Small intestine (tissue), 16 donors: ENCODE results near the gene PDLIM7. TPM values are rescaled to one million over a fixed set of nuclear protein-coding genes. Genes with fewer than 3 reads are reported as not detected.
A peak's percentile ranks its signal among the peaks of the same experiment; 100 is the strongest.

ENCODE experiments used
- DNase-seq, 2 donors: peaks; one replicate each; pipeline versions ENCODE4 v3.0.0 to v3.0.0-alpha.2; 2013
- FAIRE-seq: peaks from 2 replicates; lab custom pipeline; 2012; peaks lifted over from hg19 to GRCh38; lab: Jason Lieb, UNC
- H3K27ac ChIP-seq, 3 donors: one replicate each; pipeline ENCODE4 v1.5.1; 2013; ENCODE audit warnings: low read length in 2 of 3, mild to moderate bottlenecking in 2 of 3, control low read depth in 1 of 3, inconsistent platforms in 1 of 3, low read depth in 1 of 3, moderate library complexity in 1 of 3
- H3K27me3 ChIP-seq, 3 donors: one replicate each; pipeline ENCODE4 v1.6.1; 2013; ENCODE audit warnings: low read length in 3 of 3, inconsistent platforms in 1 of 3; ENCODE audit not compliant: control insufficient read depth in 3 of 3, insufficient read depth in 3 of 3
- H3K36me3 ChIP-seq, 3 donors: one replicate each; pipeline ENCODE4 v1.6.1; 2013; ENCODE audit warnings: low read length in 3 of 3, inconsistent platforms in 1 of 3, low read depth in 1 of 3, mild to moderate bottlenecking in 1 of 3, moderate library complexity in 1 of 3; ENCODE audit not compliant: control insufficient read depth in 3 of 3, insufficient read depth in 2 of 3
- H3K4me1 ChIP-seq, 3 donors: one replicate each; pipeline ENCODE4 v1.6.1; 2013; ENCODE audit warnings: low read length in 2 of 3, inconsistent platforms in 1 of 3, low read depth in 1 of 3, mild to moderate bottlenecking in 1 of 3, moderate library complexity in 1 of 3; ENCODE audit not compliant: control insufficient read depth in 3 of 3, insufficient read depth in 2 of 3
- H3K4me3 ChIP-seq, 3 donors: one replicate each; pipeline ENCODE4 v1.5.1; 2013; ENCODE audit warnings: low read length in 3 of 3, control low read depth in 1 of 3, inconsistent platforms in 1 of 3, low read depth in 1 of 3, mild to moderate bottlenecking in 1 of 3, moderate library complexity in 1 of 3
- H3K9me3 ChIP-seq, 2 donors: one replicate each; pipeline ENCODE4 v1.6.1; 2013; ENCODE audit warnings: low read depth in 1 of 2, low read length in 1 of 2; ENCODE audit not compliant: control insufficient read depth in 2 of 2, insufficient read depth in 1 of 2
- WGBS, 3 donors: extraction: QIAGEN DNeasy Blood & Tissue Kit; methylation state at CpG; one replicate each; pipeline ENCODE4 v1.1.7; 2013; 5-methylcytosine and 5-hydroxymethylcytosine counted together
- long read RNA-seq, 10 donors: transcript quantifications; one replicate each; lab custom pipeline, GENCODE V29; 2026
- polyA plus RNA-seq, 4 donors: library from polyadenylated mRNA; stranded (reverse) in 3 of 4; unstranded in 1 of 4; fragments of 200-250 nt in 3 of 4; fragments of 120-200 nt in 1 of 4; gene quantifications; one replicate each; pipeline versions ENCODE4 v1.2.1 to v1.2.3, GENCODE V29; 2013
- donor health status: healthy with polysubstance abuse.
- donor health status: control.
- donor health status: control.
- donor health status: Bipolar disorder and iron deficiency.
- donor health status: healthy.

PDLIM7 gene
- polyA plus RNA-seq: 10 to 100 TPM in 2 of 4 donors, 1 to 10 TPM in 2; 3.8 to 44.4 (median 18.3) TPM
- long read RNA-seq, donor 1, partial matches to known transcripts: 0 of 8 reads
- long read RNA-seq, donor 1, other reads (novel, unspliced or antisense): 0 of 8 reads
- long read RNA-seq, donor 2, partial matches to known transcripts: 0 of 1 reads
- long read RNA-seq, donor 2, other reads (novel, unspliced or antisense): 0 of 1 reads
- long read RNA-seq, donor 3, transcript PDLIM7-206 (4 exons, 1,015 nt): major isoform, 6 of 39 reads
- long read RNA-seq, donor 3, partial matches to known transcripts: 24 of 39 reads
- long read RNA-seq, donor 3, other reads (novel, unspliced or antisense): 0 of 39 reads
- long read RNA-seq, donor 4, partial matches to known transcripts: 0 of 2 reads
- long read RNA-seq, donor 4, other reads (novel, unspliced or antisense): 0 of 2 reads
- long read RNA-seq, donor 5, partial matches to known transcripts: 0 of 1 reads
- long read RNA-seq, donor 5, other reads (novel, unspliced or antisense): 0 of 1 reads
- long read RNA-seq, donor 6, partial matches to known transcripts: 0 of 5 reads
- long read RNA-seq, donor 6, other reads (novel, unspliced or antisense): 0 of 5 reads
- long read RNA-seq, donor 7, transcript PDLIM7-202 (13 exons, 1,689 nt): major isoform, 15 of 99 reads
- long read RNA-seq, donor 7, transcript PDLIM7-206 (4 exons, 1,015 nt): minor isoform, 6 of 99 reads
- long read RNA-seq, donor 7, transcript PDLIM7-201 (8 exons, 977 nt): minor isoform, 6 of 99 reads
- long read RNA-seq, donor 7, partial matches to known transcripts: 31 of 99 reads
- long read RNA-seq, donor 7, other reads (novel, unspliced or antisense): 38 of 99 reads
- long read RNA-seq, donor 8, partial matches to known transcripts: 0 of 3 reads
- long read RNA-seq, donor 8, other reads (novel, unspliced or antisense): 0 of 3 reads
- long read RNA-seq, donor 9, partial matches to known transcripts: 7 of 10 reads
- long read RNA-seq, donor 9, other reads (novel, unspliced or antisense): 0 of 10 reads
- long read RNA-seq, donor 10, transcript PDLIM7-202 (13 exons, 1,689 nt): major isoform, 14 of 47 reads
- long read RNA-seq, donor 10, transcript PDLIM7-201 (8 exons, 977 nt): minor isoform, 6 of 47 reads
- long read RNA-seq, donor 10, partial matches to known transcripts: 19 of 47 reads
- long read RNA-seq, donor 10, other reads (novel, unspliced or antisense): 0 of 47 reads

- H3K27me3 ChIP-seq: peaks cover 0 to 20% (median 0%) of the 10 kb centered on the region in 3 donors
Measured at GRCh38 chr5:177497292-177498012, at the start of gene PDLIM7. PDLIM7 (minus strand) TSS chr5:177497604; CDS start chr5:177496512, 1,092 bp downstream.

GRCh38 chr5:177546258-177546741, 48.9 kb upstream of the PDLIM7 start:
- Histone ChIP-seq H3K4me1 (peaks cover 0 to 2% (median 0%) of the 10 kb centered on the region in 3 donors), H3K36me3 (peaks cover 0 to 13% (median 2%) of the 10 kb centered on the region in 3 donors), H3K27me3 (no peaks in the 10 kb centered on the region), H3K9me3 (no peaks in the 10 kb centered on the region), H3K4me3 (no peak overlapping the region), H3K27ac (peak overlapping the region in 1 of 3 donors; percentile 83)
- FAIRE-seq (no peak), DNase-seq (no peak)
- 78 to 91% (median 78%) methylated on average over 1 of the region's 1 CpG for WGBS, 3 donors

More at GRCh38 chr5:177497292-177498012, at the start of gene PDLIM7:
- peak within 1 kb of the TSS; percentile 52 to 60 (median 54) for H3K4me3 ChIP-seq
- H3K4me1 ChIP-seq: peaks cover 0 to 20% (median 3%) of the 10 kb centered on the region in 3 donors
- peak within 1 kb of the TSS; percentile 9 to 83 (median 82) for H3K27ac ChIP-seq
- WGBS, 3 donors: 0% methylated on average over 57 to 73 of the region's 73 CpGs
- no peak for FAIRE-seq
- DNase-seq: peak; percentile 97 to 99
- no peaks in the 10 kb centered on the region for H3K9me3 ChIP-seq
- H3K36me3 ChIP-seq: peaks cover 0 to 30% (median 0%) of the 10 kb centered on the region in 3 donors

- DNase-seq (no peak), FAIRE-seq (no peak)
- Histone ChIP-seq H3K4me3 (no peak overlapping the region), H3K36me3 (peaks cover 0 to 12% (median 2%) of the 10 kb centered on the region in 3 donors), H3K9me3 (no peaks in the 10 kb centered on the region), H3K27me3 (no peaks in the 10 kb centered on the region), H3K4me1 (peaks cover 0 to 2% (median 0%) of the 10 kb centered on the region in 3 donors), H3K27ac (peak overlapping the region in 1 of 3 donors; percentile 74)
- 76 to 81% (median 80%) methylated on average over 4 of the region's 4 CpGs for WGBS, 3 donors
Measured at GRCh38 chr5:177545487-177546257, 48.3 kb upstream of the PDLIM7 start.

- no peak overlapping the region for H3K4me3 ChIP-seq
- WGBS, 3 donors: 95 to 97% (median 96%) methylated on average over 4 of the region's 4 CpGs
Measured at GRCh38 chr5:177542816-177543465, 45.5 kb upstream of the PDLIM7 start.

GRCh38 chr5:177540438-177540837, 43.0 kb upstream of the PDLIM7 start:
- Histone ChIP-seq H3K36me3 (peaks cover 13 to 36% (median 17%) of the 10 kb centered on the region in 3 donors), H3K27ac (no peak overlapping the region), H3K4me3 (no peak overlapping the region), H3K4me1 (no peaks in the 10 kb centered on the region), H3K27me3 (no peaks in the 10 kb centered on the region), H3K9me3 (no peaks in the 10 kb centered on the region)
- WGBS, 3 donors: 78 to 85% (median 84%) methylated on average over 3 of the region's 3 CpGs
- FAIRE-seq: no peak
- DNase-seq: no peak

More at GRCh38 chr5:177542816-177543465, 45.5 kb upstream of the PDLIM7 start:
- DNase-seq (no peak), FAIRE-seq (no peak)
- no peaks in the 10 kb centered on the region for H3K9me3 ChIP-seq
- H3K4me1 ChIP-seq: peaks cover 0 to 2% (median 0%) of the 10 kb centered on the region in 3 donors
- H3K36me3 ChIP-seq: peaks cover 5 to 21% (median 6%) of the 10 kb centered on the region in 3 donors
- H3K27me3 ChIP-seq: no peaks in the 10 kb centered on the region
- no peak overlapping the region for H3K27ac ChIP-seq

- 89 to 96% (median 92%) methylated on average over 2 of the region's 2 CpGs for WGBS, 3 donors
- FAIRE-seq (no peak), DNase-seq (no peak)
- H3K27ac ChIP-seq: no peak overlapping the region
- H3K4me3 ChIP-seq: no peak overlapping the region
- H3K27me3 ChIP-seq: no peaks in the 10 kb centered on the region
- no peaks in the 10 kb centered on the region for H3K4me1 ChIP-seq
- no peaks in the 10 kb centered on the region for H3K9me3 ChIP-seq
- peaks cover 13 to 39% (median 20%) of the 10 kb centered on the region in 3 donors for H3K36me3 ChIP-seq
Measured at GRCh38 chr5:177539411-177539810, 42.0 kb upstream of the PDLIM7 start.
